HL-60/S4 treated with retinoic acid at 250 ng/mL for 4 days and 3 days (cell line): ENCODE data around the gene P2RY14.

ENCODE experiments used
- in situ Hi-C: fragments of 300-500 bp; cut with MboI; formaldehyde crosslinking; loops from 2 replicates; pipeline ENCODE4 v1.7.0; 2022; ENCODE audit warnings: low sequenced_read_pairs

The P2RY14 gene

DNA sequence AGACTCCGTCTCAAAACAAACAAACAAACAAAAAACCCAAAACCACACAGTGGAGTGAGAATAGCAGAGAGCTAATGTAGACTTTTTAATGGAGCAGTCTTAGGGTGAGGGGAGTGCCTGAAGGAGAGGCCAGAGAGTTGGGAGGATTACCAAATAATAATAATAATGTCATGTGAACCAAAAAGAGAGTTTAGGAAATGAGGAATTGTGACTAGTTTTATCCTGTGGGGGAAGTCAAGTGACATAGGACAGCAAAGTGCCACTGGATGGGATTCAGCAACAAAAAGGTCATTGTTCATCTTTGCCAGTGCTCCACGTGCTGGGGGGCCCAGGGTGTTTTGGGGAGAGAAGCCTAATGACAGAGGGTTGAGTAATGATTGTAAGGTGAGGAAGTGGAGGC is 25.4 kb upstream of the P2RY14 start:
- in situ Hi-C loops: no loop called here

DNA sequence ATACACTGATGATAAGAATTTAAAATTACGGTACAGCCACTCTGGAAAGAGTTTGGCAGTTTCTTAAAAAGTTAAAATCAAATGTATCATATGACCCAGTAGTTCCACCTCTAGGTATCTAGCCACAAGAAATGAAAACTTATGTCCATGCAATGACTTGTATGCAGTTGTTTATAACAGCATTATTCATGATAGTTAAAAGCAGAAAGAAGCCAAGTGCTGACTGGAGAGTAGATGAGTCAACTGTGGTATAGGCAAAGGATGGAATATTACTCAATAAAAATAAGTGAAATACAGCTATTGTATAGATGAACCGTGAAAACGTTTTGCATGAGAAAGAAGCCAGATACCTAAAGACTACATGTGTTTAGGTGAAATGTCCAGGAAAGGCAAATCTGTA is 23.4 kb upstream of the P2RY14 start:
- in situ Hi-C loops: no loop called here

- in situ Hi-C loops: no loop called here
These were observed 22.2 kb upstream of the P2RY14 start for GRCh38 chr3:151300539-151300938.

DNA sequence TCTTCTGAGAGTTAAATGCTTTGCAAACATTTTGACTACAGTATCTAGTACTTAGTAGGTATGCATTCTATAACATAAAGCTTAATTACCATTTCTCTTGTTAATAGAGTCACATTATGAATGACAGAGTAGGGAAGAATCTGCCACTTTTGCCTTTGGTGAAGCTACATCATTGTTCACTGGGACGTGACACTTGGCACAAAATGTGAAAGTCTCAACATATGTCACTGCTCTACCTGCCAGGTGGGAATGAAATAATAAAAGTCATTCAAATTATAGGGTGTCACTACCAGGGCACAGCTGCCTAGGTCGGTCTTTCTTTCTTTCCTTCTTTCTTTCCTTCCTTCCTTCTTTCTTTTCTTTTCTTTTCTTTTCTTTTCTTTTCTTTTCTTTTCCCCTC is 20.7 kb upstream of the P2RY14 start:
- in situ Hi-C loops: loop anchor here (25.0 kb wide), 1 partner anchor 538 kb away; no protein-coding TSS in a partner anchor

DNA sequence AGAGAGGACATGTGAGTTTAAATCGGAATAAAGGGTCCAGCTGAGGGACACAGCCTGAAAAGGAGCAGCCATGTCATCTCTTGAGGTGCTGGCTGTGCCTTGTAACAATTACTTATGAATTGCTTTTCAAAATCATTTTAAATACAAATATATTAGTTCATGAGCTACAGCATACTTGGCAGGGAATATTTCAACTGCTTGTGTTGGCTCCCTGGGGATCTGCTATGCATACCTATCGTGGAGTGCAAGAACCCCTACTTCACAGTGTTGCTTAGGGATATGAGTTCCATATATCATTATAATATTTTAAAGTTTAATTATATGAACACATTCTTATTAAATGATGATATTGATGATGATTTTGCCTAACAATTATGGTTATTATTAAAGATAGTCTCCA is 19.1 kb upstream of the P2RY14 start:
- in situ Hi-C loops: loop anchor here (25.0 kb wide), 1 partner anchor 540 kb away; no protein-coding TSS in a partner anchor

GRCh38 chr3:151296226-151296625 is 17.9 kb upstream of the P2RY14 start:
- in situ Hi-C loops: loop anchor here (25.0 kb wide), 1 partner anchor 541 kb away; no protein-coding TSS in a partner anchor

- in situ Hi-C loops: loop anchor here (25.0 kb wide), 1 partner anchor 544 kb away; no protein-coding TSS in a partner anchor
These were observed 14.8 kb upstream of the P2RY14 start for GRCh38 chr3:151293127-151293526.

DNA sequence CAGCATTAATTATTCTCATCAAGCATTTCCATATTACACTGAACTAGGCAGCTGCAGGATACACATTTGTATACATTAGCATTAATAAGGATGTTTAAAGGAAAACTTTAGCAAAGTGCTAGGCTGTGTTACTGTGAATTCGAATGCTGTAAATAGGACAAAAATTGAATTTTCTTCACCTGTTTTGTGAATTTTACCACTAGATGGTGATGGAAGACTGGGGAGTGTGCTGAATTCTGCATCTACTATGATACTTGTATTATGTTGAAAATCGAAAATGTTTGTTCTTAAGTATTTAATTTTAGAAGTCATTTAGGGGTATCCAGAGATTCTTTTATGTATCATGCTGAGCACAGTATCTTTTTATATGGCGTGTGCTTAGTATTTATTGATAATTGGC is 12.3 kb upstream of the P2RY14 start:
- in situ Hi-C loops: loop anchor here (25.0 kb wide), 1 partner anchor 547 kb away; no protein-coding TSS in a partner anchor

GRCh38 chr3:151289445-151289844 is 11.1 kb upstream of the P2RY14 start:
- in situ Hi-C loops: loop anchor here (25.0 kb wide), 1 partner anchor 548 kb away; no protein-coding TSS in a partner anchor

- in situ Hi-C loops: loop anchor here (25.0 kb wide), 1 partner anchor 551 kb away; no protein-coding TSS in a partner anchor
These were observed 7.6 kb upstream of the P2RY14 start for GRCh38 chr3:151285940-151286339.

DNA sequence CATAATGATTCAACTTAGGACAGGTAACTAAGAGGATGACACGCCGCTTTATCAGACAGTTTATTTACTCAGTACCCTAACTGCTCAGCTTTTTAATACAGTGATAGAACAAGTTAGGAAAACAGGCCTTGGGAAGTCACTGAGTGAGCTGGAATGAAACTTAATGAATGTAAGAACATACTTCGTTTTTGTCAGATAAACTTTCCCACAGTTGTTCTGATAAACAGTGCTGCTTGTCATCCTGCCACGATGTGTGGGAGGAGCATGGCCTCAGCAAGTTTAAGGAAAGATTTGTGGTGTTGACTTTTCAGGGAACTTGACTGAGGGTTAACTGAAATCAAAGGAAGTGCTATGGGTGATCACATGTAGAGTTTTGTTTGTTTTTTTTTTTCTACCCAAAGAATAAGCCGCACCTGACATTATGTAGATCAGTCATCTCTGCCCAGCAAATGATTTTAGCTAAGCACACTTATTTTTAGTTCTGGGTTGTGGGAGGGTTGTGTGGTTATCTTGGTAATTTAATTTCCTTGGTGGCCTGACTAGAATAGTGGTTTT is 5.6 kb upstream of the P2RY14 start:
- in situ Hi-C loops: loop anchor here (25.0 kb wide), 1 partner anchor 553 kb away; no protein-coding TSS in a partner anchor

DNA sequence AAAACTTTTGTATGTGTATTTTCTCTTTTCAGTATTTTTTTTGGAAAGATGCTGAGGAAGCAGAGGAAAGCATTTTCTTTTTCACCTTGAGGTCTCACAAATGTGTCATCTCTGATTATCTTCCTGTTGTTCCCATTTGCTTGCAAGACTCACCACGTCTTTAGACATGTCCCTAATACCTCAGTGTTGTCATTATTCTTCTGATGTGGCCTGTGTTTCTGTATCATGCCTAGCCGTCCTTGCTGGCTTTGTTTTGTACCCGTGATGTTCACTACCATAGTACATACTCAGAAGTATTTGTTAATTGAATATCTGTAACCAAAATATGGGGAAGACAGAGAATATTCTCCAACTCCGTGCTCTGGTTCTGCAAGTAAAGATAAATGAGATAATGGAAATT is 5.0 kb upstream of the P2RY14 start:
- in situ Hi-C loops: loop anchor here (25.0 kb wide), 1 partner anchor 554 kb away; no protein-coding TSS in a partner anchor

GRCh38 chr3:151282921-151283320 is 4.6 kb upstream of the P2RY14 start:
- in situ Hi-C loops: loop anchor here (25.0 kb wide), 1 partner anchor 554 kb away; no protein-coding TSS in a partner anchor

- in situ Hi-C loops: loop anchor here (25.0 kb wide), 1 partner anchor 556 kb away; no protein-coding TSS in a partner anchor
These were observed 3.5 kb upstream of the P2RY14 start for GRCh38 chr3:151281671-151282324.

GRCh38 chr3:151276687-151277042 is 1.7 kb downstream of the P2RY14 start:
- in situ Hi-C loops: loop anchor here (5.0 to 25.0 kb wide), 3 partner anchors 49 to 561 kb away; no protein-coding TSS in a partner anchor

- in situ Hi-C loops: loop anchor here (5.0 to 25.0 kb wide), 3 partner anchors 49 to 561 kb away; no protein-coding TSS in a partner anchor
These were observed 2.2 kb downstream of the P2RY14 start for GRCh38 chr3:151276038-151276686.

DNA sequence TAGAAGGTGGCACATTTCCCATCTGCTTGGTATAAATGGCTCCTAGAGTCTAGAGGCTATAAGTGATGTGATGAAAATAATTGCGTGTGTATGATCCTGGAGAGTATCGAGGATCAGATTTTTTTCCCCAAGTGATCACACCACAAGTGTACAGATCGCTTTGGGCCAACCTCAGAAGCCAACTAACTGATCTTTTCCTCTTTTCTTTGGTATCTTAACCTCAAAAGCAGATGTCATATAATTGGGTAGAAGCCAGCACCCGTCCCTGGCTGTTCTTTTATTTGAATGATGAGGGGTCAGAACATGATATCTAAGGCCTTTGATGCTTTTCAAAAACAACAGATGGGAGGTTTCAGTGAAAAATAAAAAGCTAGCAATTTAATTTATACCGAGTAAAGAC is 3.3 kb downstream of the P2RY14 start:
- in situ Hi-C loops: loop anchor here (5.0 to 25.0 kb wide), 3 partner anchors 48 to 562 kb away; no protein-coding TSS in a partner anchor

GRCh38 chr3:151269631-151270030 is 8.7 kb downstream of the P2RY14 start:
- in situ Hi-C loops: no loop called here

DNA sequence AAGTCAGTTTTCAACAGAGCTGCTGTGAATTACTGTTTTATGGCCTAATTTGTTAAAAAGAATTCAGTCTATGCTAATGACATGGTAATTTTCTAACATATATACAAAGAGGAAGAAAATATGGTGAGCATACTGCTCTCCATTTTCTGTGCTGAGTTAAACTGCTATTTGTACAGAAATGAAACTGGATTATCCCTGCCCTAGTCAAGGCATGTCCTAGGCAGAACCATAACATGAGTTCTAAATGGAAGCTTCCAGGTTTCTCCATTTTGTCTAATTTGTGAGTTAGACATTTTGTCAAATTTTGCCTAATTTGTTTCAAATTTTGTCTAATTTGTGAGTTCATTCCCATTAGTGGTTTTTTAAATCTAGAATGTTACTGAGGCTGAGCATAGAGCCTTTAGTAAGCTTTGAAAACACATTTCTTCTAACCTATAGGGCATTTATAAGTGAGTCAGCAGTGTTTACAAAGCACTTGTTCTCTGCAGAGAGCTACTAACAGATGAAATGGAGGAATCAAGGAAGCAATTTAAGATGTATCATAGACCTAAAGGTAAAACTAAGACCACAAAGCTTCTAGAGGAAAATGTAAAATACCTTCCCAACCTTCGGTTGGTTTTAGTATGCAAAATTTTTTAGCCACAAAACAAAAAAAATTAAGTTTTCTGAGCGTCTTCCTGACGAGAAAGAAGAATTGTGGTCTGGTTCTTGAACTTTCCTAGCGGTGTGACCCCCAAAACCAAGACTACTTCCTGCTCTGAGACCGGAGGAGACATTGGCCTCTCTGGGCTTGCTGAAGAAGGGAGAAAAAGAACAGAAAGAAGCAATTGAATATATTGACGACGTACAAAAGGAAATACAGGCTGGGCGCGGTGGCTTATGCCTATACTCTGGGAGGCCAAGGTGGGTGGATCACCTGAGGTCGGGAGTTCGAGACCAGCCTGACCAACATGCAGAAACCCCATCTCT is 9.8 kb downstream of the P2RY14 start:
- in situ Hi-C loops: no loop called here

DNA sequence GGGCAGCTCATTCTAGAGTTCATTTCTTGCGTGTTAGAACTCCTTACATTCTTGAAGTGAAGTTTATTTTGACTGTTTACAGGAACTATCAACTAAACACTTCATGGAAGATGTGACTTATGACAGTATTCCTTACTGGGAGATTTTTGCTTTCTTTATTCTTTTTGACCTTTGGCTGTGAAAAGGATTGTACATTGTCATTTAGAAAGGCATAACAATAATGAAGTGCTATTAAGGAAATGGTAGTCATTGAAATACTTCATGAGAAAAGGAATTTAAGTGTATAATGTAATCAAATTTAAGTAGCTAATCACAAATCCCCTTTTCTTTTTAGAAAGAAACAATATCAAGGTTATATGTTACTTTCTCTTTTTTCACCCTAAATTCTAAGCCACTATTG is 11.3 kb downstream of the P2RY14 start:
- in situ Hi-C loops: no loop called here
